Ovary (tissue), 3 donors: ENCODE data around the gene ZNF592.

ENCODE experiments used
- POLR2A ChIP-seq: fragments of 450-650 bp; IDR thresholded peaks from one replicate; pipeline ENCODE4 v1.6.1; 2017; ENCODE audit warnings: antibody characterized with exemption, mild to moderate bottlenecking, moderate library complexity
- TF ChIP-seq, protein P1 (sequence below), 3 donors: fragments of 450-650 bp in 2 of 3; fragments of 200-600 bp in 1 of 3; IDR thresholded peaks; one replicate each; pipeline versions ENCODE4 v1.5.1 to v1.8.0; 2016 to 2022; ENCODE audit warnings: antibody characterized with exemption in 3 of 3, mild to moderate bottlenecking in 1 of 3
- donor health status: DM: no; HTN: no; CAD: no.

DNA sequence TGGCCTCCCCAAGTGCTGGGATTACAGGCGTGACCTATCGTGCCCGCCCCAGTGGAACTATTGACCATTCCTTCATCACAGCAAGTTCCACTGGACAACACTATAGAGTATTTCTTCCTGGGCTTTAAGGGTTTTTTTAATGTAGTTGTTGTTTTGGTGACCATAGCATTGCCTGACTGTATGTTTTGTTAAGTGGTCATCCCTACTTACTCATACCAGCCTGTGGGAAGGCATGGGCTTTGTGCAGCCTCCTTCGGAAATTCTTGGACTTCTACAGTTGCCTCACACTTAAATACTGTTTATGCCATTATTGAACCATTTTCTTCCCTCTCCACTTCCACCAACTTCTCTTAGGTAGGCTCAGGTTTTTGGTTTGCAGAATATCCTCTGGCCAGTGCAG lies 48.8 kb downstream of the ZNF592 start:
- TF ChIP-seq, protein P1, sequence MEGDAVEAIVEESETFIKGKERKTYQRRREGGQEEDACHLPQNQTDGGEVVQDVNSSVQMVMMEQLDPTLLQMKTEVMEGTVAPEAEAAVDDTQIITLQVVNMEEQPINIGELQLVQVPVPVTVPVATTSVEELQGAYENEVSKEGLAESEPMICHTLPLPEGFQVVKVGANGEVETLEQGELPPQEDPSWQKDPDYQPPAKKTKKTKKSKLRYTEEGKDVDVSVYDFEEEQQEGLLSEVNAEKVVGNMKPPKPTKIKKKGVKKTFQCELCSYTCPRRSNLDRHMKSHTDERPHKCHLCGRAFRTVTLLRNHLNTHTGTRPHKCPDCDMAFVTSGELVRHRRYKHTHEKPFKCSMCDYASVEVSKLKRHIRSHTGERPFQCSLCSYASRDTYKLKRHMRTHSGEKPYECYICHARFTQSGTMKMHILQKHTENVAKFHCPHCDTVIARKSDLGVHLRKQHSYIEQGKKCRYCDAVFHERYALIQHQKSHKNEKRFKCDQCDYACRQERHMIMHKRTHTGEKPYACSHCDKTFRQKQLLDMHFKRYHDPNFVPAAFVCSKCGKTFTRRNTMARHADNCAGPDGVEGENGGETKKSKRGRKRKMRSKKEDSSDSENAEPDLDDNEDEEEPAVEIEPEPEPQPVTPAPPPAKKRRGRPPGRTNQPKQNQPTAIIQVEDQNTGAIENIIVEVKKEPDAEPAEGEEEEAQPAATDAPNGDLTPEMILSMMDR (IDR thresholded peaks at IDR 0.05): no peak
- TF ChIP-seq POLR2A: no peak
